Measurements from ENCODE around the gene REEP6. TPM values are rescaled to one million over a fixed set of nuclear protein-coding genes. Genes with fewer than 3 reads are reported as not detected.

REEP6 gene
- total and polyA plus RNA-seq, 4 donors = 2.5 to 7.6 (median 4.9) TPM

DNA sequence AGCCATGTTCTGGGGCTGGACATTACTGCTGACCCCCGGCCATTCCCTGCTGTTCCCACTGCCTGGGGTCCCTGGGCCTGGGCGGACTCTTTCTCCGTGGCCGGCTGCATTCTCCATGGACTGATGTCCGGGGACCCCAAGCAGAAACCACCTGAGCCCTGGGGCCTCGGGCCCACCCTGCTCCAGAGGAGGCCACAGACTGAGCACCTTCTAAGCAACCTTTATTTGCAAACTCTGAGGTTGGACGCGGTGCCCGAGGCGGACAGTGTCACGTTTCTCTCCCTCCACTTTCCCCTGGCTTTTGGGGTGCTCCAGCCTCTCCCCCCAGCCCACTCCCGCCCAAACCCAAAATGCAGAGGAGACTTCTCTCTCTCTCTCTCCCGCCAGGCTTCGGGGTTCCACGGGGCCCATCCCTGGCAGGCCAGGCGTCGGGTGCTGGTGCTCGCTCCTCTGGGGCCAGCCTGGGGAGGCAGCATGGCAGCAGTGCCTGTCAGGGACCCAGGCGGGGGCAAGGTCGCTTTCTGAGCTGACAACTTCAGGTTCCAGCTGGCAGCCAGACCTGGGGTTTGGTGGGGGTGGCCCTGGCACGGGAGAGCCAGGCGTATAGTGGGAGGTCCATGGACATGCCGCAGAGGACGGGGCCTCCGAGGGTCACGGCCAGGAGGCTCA lies 9.6 kb upstream of the REEP6 start:
- Histone ChIP-seq H3K4me1 (ENCODE audit: control insufficient read depth in 5 of 5, insufficient read depth in 5 of 5, low read length in 5 of 5) (peaks cover 0 to 12% (median 0%) of the 10 kb centered on the region in 5 donors), H3K9me3 (ENCODE audit: control insufficient read depth in 4 of 4, insufficient read depth in 3 of 4, low read length in 3 of 4) (no peaks in the 10 kb centered on the region), H3K9ac (ENCODE audit: insufficient read depth in 1 of 2, low read length in 2 of 2) (no peak overlapping the region), H3K27ac (ENCODE audit: low read depth in 1 of 2, low read length in 1 of 2) (no peak overlapping the region), H3K36me3 (ENCODE audit: control insufficient read depth in 4 of 4, insufficient read depth in 4 of 4, low read length in 4 of 4) (peaks cover 0 to 3% (median 1%) of the 10 kb centered on the region in 4 donors), H3K27me3 (ENCODE audit: control insufficient read depth in 3 of 3, insufficient read depth in 3 of 3, low read length in 2 of 3) (no peaks in the 10 kb centered on the region), H3K4me3 (no peak overlapping the region)
- no peak for DNase-seq
- 87 to 93% methylated on average over 23 to 26 of the region's 26 CpGs for WGBS, 2 donors
- no peak for ATAC-seq (ENCODE audit: insufficient read depth, low FRiP score)
- TF ChIP-seq, protein P1, sequence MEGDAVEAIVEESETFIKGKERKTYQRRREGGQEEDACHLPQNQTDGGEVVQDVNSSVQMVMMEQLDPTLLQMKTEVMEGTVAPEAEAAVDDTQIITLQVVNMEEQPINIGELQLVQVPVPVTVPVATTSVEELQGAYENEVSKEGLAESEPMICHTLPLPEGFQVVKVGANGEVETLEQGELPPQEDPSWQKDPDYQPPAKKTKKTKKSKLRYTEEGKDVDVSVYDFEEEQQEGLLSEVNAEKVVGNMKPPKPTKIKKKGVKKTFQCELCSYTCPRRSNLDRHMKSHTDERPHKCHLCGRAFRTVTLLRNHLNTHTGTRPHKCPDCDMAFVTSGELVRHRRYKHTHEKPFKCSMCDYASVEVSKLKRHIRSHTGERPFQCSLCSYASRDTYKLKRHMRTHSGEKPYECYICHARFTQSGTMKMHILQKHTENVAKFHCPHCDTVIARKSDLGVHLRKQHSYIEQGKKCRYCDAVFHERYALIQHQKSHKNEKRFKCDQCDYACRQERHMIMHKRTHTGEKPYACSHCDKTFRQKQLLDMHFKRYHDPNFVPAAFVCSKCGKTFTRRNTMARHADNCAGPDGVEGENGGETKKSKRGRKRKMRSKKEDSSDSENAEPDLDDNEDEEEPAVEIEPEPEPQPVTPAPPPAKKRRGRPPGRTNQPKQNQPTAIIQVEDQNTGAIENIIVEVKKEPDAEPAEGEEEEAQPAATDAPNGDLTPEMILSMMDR (IDR thresholded peaks at IDR 0.05; ENCODE audit: control extremely low read depth, extremely low read depth) = no peak

DNA sequence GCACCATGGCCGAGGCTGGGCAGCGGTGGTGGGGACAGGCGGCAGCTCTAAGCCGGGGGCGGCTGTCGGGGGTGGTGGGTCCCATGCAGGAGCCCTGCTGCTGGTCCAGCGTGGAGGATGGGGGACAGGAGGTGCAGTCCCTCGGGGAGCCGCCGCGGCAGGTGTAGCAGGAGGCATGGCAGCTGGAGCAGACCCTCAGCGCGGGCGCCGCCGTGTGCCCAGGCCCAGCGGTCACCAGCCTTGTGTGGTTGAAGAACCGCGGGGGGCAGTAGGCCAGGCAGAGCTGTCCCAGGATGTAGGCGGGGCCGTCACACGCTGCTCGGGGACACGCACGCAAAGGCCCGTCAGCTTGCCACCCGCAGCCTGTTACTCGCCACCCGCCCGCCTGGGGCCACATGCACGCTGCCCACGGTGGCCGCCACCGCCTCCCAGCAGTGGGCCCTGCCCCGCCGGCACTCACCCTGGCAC lies 9.1 kb upstream of the REEP6 start:
- TF ChIP-seq, protein P1 (IDR thresholded peaks at IDR 0.05; ENCODE audit: control extremely low read depth, extremely low read depth) = no peak
- Histone ChIP-seq H3K9me3 (ENCODE audit: control insufficient read depth in 4 of 4, insufficient read depth in 3 of 4, low read length in 3 of 4) (no peaks in the 10 kb centered on the region), H3K27me3 (ENCODE audit: control insufficient read depth in 3 of 3, insufficient read depth in 3 of 3, low read length in 2 of 3) (no peaks in the 10 kb centered on the region), H3K27ac (ENCODE audit: low read depth in 1 of 2, low read length in 1 of 2) (no peak overlapping the region), H3K4me3 (no peak overlapping the region), H3K4me1 (ENCODE audit: control insufficient read depth in 5 of 5, insufficient read depth in 5 of 5, low read length in 5 of 5) (peaks cover 0 to 12% (median 0%) of the 10 kb centered on the region in 5 donors), H3K9ac (ENCODE audit: insufficient read depth in 1 of 2, low read length in 2 of 2) (no peak overlapping the region), H3K36me3 (ENCODE audit: control insufficient read depth in 4 of 4, insufficient read depth in 4 of 4, low read length in 4 of 4) (no peaks in the 10 kb centered on the region)
- WGBS, 2 donors = 88 to 92% methylated on average over 26 to 36 of the region's 36 CpGs
- no peak for DNase-seq
- ATAC-seq (ENCODE audit: insufficient read depth, low FRiP score) = no peak

DNA sequence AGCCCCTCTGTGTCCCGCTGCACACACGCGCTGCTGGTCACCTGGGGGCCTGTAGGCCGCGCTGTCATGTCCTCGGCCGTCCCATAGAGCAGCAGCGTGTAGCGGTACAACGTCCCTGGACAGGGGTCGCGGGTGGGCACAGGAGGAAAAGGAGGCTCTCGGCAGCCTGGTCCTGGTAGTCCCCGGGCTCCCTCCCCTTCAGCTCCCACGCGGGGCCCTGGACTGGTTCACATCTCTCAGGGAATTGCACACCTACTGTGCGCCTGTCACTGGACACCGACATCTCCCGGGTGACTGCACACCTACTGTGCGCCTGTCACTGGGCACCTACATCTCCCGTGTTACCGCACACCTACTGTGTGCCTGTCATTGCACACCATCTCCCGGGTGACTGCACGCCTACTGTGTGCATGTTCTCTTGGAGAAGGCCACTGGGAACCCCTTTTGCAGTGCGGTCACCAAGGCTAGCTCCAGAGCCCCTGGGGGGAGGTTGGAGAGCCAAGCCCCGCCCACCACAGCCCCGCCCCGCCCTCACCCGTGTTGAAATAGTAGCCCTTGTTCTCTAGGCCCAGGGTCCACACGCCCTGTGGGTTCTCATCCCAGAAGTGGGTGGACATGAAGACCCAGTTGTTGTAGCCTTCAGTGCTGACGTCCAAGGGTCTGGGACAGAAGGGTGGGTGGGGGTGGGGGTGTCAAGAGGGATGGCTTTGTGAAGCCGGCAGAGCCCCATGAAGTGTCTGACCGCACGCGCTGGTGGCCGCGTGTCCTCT lies 8.4 kb upstream of the REEP6 start:
- no peaks in the 10 kb centered on the region for H3K9me3 ChIP-seq (ENCODE audit: control insufficient read depth in 4 of 4, insufficient read depth in 3 of 4, low read length in 3 of 4)
- 84 to 87% methylated on average over 37 of the region's 37 CpGs for WGBS, 2 donors
- H3K27ac ChIP-seq (ENCODE audit: low read depth in 1 of 2, low read length in 1 of 2) = no peak overlapping the region
- H3K27me3 ChIP-seq (ENCODE audit: control insufficient read depth in 3 of 3, insufficient read depth in 3 of 3, low read length in 2 of 3) = no peaks in the 10 kb centered on the region
- peaks cover 0 to 12% (median 0%) of the 10 kb centered on the region in 5 donors for H3K4me1 ChIP-seq (ENCODE audit: control insufficient read depth in 5 of 5, insufficient read depth in 5 of 5, low read length in 5 of 5)
- no peak overlapping the region for H3K4me3 ChIP-seq
- TF ChIP-seq, protein P1 (IDR thresholded peaks at IDR 0.05; ENCODE audit: control extremely low read depth, extremely low read depth) = no peak
- DNase-seq = no peak
- no peak overlapping the region for H3K9ac ChIP-seq (ENCODE audit: insufficient read depth in 1 of 2, low read length in 2 of 2)
- no peak for ATAC-seq (ENCODE audit: insufficient read depth, low FRiP score)
- H3K36me3 ChIP-seq (ENCODE audit: control insufficient read depth in 4 of 4, insufficient read depth in 4 of 4, low read length in 4 of 4) = no peaks in the 10 kb centered on the region

Data from lung (tissue), 12 donors.